Left ventricle myocardium inferior (tissue), 1 donor: ENCODE results near the gene AP3S2. TPM values are rescaled to one million over a fixed set of nuclear protein-coding genes. Genes with fewer than 3 reads are reported as not detected.

ENCODE experiments used
- DNase-seq: peaks from one replicate; pipeline ENCODE4 v3.0.0-alpha.2; 2020
- H3K27ac ChIP-seq: fragments of 200-600 bp; replicated peaks from 2 replicates; pipeline ENCODE4 v1.8.0; 2021
- H3K27me3 ChIP-seq: fragments of 200-600 bp; 2 replicates; pipeline ENCODE4 v1.8.0; 2021; ENCODE audit warnings: low read depth
- H3K36me3 ChIP-seq: fragments of 200-600 bp; 2 replicates; pipeline ENCODE4 v1.8.0; 2021
- H3K4me1 ChIP-seq: fragments of 200-600 bp; 2 replicates; pipeline ENCODE4 v1.8.0; 2021
- H3K4me3 ChIP-seq: fragments of 200-600 bp; 2 replicates; pipeline ENCODE4 v1.8.0; 2021; ENCODE audit warnings: mild to moderate bottlenecking, moderate library complexity
- H3K9me3 ChIP-seq: fragments of 200-600 bp; replicated peaks from 2 replicates; pipeline ENCODE4 v1.8.0; 2021
- intact Hi-C: fragments of 100-400 bp; cut with micrococcal nuclease; formaldehyde crosslinking; loops from one replicate; pipeline ENCODE4 v1.11.0; 2022
- total RNA-seq: library from RNA; stranded (reverse); fragmentation: NEBNext Ultra II Directional; extraction: Animal tissue kit (Norgen Biotek cat#: 25700); gene quantifications from one replicate; pipeline ENCODE4 v1.2.1, GENCODE V29; 2021
- TF ChIP-seq, protein P1 (sequence below): fragments of 200-600 bp; IDR thresholded peaks from 2 replicates; pipeline ENCODE4 v1.8.0; 2021; ENCODE audit warnings: antibody characterized with exemption, mild to moderate bottlenecking, borderline replicate concordance
- donor health status: DM: no; HTN: yes; CAD: no; lungs with severe emphysema.

The AP3S2 gene
- total RNA-seq, 1 donor from 2014 or later, result 44.1 TPM

DNA sequence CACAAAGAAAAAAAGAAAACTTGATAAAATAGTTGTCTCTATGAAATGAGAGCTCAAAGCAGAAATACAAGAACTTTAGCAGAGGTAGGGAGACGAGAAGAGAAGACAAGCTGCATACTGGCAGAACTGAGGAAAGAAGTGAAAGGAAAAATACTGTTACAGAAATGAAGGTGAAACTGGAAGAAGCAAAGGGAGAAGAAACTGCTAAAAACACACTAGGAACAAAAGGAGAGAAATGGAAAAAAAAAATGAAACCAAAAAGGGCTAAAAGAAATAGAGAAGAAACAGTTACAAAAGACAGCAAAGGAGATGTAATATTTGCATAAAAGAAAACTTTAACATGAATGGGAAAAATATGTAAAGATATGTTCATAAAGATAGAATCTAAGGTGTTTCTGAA lies 51.8 kb downstream of the AP3S2 start:
- Histone ChIP-seq H3K36me3 (peaks cover 26% of the 10 kb centered on the region), H3K27me3 (no peaks in the 10 kb centered on the region), H3K4me1 (peaks cover 15% of the 10 kb centered on the region), H3K27ac (no peak overlapping the region), H3K9me3 (no peaks in the 10 kb centered on the region), H3K4me3 (no peak overlapping the region)
- TF ChIP-seq, protein P1, sequence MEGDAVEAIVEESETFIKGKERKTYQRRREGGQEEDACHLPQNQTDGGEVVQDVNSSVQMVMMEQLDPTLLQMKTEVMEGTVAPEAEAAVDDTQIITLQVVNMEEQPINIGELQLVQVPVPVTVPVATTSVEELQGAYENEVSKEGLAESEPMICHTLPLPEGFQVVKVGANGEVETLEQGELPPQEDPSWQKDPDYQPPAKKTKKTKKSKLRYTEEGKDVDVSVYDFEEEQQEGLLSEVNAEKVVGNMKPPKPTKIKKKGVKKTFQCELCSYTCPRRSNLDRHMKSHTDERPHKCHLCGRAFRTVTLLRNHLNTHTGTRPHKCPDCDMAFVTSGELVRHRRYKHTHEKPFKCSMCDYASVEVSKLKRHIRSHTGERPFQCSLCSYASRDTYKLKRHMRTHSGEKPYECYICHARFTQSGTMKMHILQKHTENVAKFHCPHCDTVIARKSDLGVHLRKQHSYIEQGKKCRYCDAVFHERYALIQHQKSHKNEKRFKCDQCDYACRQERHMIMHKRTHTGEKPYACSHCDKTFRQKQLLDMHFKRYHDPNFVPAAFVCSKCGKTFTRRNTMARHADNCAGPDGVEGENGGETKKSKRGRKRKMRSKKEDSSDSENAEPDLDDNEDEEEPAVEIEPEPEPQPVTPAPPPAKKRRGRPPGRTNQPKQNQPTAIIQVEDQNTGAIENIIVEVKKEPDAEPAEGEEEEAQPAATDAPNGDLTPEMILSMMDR, result no peak
- DNase-seq, result no peak
- intact Hi-C loops, result no loop called here

DNA sequence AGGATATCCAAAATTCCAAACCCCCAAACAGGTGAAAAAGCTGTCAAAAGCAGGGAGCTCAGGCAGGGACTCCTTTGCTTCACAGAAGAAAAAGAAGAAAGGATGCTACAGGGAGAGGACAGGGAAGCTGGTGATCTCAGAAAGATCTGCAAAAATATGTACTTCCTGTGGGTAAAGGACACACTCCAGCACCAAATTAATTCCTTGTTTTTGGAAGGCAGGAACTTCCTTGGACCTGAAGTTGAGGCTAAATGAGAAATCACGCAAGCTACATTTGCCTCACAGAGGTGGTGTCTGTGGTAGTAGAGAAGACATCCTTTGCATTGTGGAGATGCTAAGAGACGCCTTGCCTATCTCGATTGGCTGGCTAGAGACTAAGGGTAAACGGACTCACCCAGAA lies 52.5 kb downstream of the AP3S2 start:
- intact Hi-C loops, result no loop called here
- DNase-seq, result no peak
- Histone ChIP-seq H3K9me3 (no peaks in the 10 kb centered on the region), H3K4me3 (no peak overlapping the region), H3K27ac (no peak overlapping the region), H3K4me1 (peaks cover 21% of the 10 kb centered on the region), H3K36me3 (peaks cover 31% of the 10 kb centered on the region), H3K27me3 (no peaks in the 10 kb centered on the region)
- TF ChIP-seq, protein P1, result no peak

DNA sequence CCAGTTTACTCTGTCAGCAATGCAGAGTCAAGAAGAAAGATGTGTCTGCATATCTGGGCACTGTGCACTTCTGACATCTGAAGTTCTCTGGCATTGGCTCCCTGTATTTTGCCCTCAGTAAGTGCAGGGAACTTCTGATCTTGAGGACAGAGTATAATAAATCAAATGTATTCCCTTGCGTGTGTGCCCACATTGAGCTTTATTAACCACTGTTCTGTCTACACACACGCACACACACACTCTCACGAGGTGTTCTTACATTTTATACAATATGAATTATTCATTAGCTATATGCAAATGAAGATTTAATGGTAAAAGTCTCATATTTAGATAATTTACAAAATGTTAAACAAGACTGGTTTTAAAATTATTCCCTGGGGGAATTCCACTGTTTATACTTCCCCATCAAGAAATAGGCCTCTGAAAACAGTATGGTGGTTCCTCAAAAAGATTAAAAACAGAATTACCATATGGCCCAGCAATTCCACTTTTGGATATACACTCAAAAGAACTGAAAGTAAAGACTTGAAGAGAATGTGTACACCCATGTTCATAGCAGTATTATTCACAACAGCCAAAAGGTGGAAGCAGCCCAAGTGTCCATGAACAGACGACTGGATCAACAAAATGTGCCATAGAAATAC lies 54.5 kb downstream of the AP3S2 start:
- peaks cover 45% of the 10 kb centered on the region for H3K36me3 ChIP-seq
- intact Hi-C loops, result no loop called here

DNA sequence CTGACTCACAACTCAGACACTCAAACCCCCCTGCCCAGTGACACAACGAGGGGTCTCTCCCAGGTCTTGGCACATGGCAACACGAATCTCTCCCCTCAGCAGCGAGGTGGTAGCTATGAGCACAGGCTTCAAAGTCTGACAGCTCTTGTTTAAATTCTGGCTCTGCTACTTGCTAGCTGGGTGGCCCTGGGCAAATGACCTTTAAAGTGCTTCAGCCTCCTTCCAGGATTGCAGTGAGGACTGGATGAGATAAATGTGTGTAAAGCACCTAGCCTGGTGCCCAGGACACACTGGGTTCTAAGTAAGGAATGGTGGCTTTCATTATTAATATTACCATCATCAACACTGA lies 56.0 kb downstream of the AP3S2 start:
- no peaks in the 10 kb centered on the region for H3K9me3 ChIP-seq
- intact Hi-C loops, result no loop called here
- TF ChIP-seq, protein P1, result no peak
- peak overlapping the region; percentile 65 for H3K27ac ChIP-seq
- no peak for DNase-seq
- no peaks in the 10 kb centered on the region for H3K27me3 ChIP-seq
- peaks cover 58% of the 10 kb centered on the region for H3K36me3 ChIP-seq
- no peak overlapping the region for H3K4me3 ChIP-seq
- peaks cover 25% of the 10 kb centered on the region for H3K4me1 ChIP-seq

More for the DNA sequence above, 54.5 kb downstream of the AP3S2 start:
- no peak overlapping the region for H3K27ac ChIP-seq
- TF ChIP-seq, protein P1, result no peak
- no peak overlapping the region for H3K4me3 ChIP-seq
- DNase-seq, result no peak
- no peaks in the 10 kb centered on the region for H3K27me3 ChIP-seq
- H3K9me3 ChIP-seq, result no peaks in the 10 kb centered on the region
- peaks cover 25% of the 10 kb centered on the region for H3K4me1 ChIP-seq

DNA sequence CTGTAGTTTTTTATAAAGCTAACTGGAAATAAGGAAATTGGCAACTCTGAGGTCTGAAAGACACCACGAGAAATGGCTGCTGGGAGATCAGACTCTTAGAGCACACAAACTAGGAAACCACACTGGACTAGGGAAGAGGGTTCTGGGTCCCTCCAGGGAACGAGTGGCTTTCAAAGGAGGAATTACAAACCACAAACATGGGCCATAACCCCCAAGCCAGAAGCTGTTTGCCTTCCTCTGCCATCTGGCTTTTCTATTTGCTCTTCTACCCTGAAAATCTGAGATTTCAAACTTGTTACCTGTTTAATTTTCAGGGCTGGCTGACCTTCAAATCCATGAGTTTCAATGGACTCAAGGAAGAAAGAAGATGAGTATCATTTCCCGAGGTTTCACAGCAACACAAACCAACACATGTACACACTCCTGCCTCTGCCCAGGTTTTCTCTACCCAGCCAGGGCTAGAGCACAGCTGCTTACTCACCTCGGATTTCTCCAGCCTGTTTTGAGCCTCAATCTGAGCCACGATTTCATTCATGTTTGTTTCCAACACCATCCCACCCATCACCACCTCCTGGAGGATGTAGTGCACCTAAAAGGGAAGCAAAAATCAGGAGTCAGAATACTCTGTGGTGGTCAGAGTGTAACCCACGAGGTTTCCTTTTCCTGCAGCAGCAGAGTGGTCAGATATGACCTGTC lies 56.5 kb downstream of the AP3S2 start:
- intact Hi-C loops, result no loop called here
- peaks cover 25% of the 10 kb centered on the region for H3K4me1 ChIP-seq
- TF ChIP-seq, protein P1, result no peak
- no peaks in the 10 kb centered on the region for H3K27me3 ChIP-seq
- DNase-seq, result no peak
- H3K27ac ChIP-seq, result peak overlapping the region; percentile 65
- no peaks in the 10 kb centered on the region for H3K9me3 ChIP-seq
- peaks cover 55% of the 10 kb centered on the region for H3K36me3 ChIP-seq
- no peak overlapping the region for H3K4me3 ChIP-seq
